Mammary epithelial cell (primary cell): ENCODE results near the gene PPP1R12A.

ENCODE experiments used
- CTCF ChIP-seq, 2 donors: IDR thresholded peaks in 1 of 2; conservative IDR thresholded peaks in 1 of 2; 2 replicates each; pipeline ENCODE4 v1.5.1; 2011 to 2012; ENCODE audit warnings: inconsistent platforms in 2 of 2, low read length in 2 of 2, mild to moderate bottlenecking in 2 of 2, control low read depth in 1 of 2, low read depth in 1 of 2; ENCODE audit not compliant: insufficient read depth in 1 of 2; ENCODE audit errors: extremely low read depth in 1 of 2
- EZH2 ChIP-seq: IDR thresholded peaks from 2 replicates; pipeline ENCODE4 v1.6.1; 2012; ENCODE audit warnings: low read length, inconsistent platforms, borderline replicate concordance

DNA sequence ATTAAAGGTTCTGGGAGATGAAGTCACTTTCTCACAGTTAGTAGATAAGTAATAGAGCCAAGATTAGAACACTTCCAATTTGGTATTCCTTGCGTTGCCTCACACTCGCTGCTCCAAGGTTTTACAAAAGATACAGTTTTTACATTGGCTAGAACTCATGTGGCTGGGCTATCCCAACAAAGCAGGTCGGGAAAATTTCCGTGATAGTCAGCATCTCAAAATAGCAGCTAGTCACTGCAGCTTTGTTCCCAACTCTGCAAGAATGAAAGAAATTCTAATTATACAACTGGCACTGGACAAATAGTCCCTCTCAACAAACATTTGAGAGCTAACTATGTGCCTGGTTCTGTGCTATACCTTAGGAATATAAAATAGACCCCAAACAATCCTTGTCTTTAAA lies 24.6 kb upstream of the PPP1R12A start:
- TF ChIP-seq CTCF (conservative IDR thresholded peaks at IDR 0.05 in 1 of 2, IDR thresholded peaks at IDR 0.05 in 1 of 2; ENCODE audit: extremely low read depth in 1 of 2, insufficient read depth in 1 of 2, low read depth in 1 of 2, low read length in 2 of 2) (no peak), EZH2 (no peak)
